ENCODE data around the gene ZNF592. TPM values are rescaled to one million over a fixed set of nuclear protein-coding genes. Genes with fewer than 3 reads are reported as not detected.
A peak's percentile ranks its signal among the peaks of the same experiment; 100 is the strongest.
"Not testable (repeated sequence)": the region's sequence is repeated elsewhere in the genome, so short reads cannot be mapped to it uniquely, and the experiment has no call there.

Gene ZNF592
- 4.9 and 8.7 TPM in 2 replicates for total RNA-seq

GRCh38 chr15:84748274-84749110, at the start of gene ZNF592:
Gene ZNF592, plus strand, starts transcription at chr15:84748592. Its CDS starts 34,084 bp downstream, at chr15:84782676.
- peak; percentile 84 for DNase-seq

- no peak for DNase-seq
These were observed 48.7 kb upstream of the ZNF592 start for GRCh38 chr15:84699538-84700191.

GRCh38 chr15:84702961-84703482, 45.4 kb upstream of the ZNF592 start:
- DNase-seq, result peak; percentile 78

- DNase-seq, result no peak
These were observed 44.6 kb upstream of the ZNF592 start for GRCh38 chr15:84703808-84704207.

GRCh38 chr15:84714372-84714771, 34.0 kb upstream of the ZNF592 start:
- no peak for DNase-seq

- no peak for DNase-seq
These were observed 33.6 kb upstream of the ZNF592 start for GRCh38 chr15:84714821-84715220.

- DNase-seq, result peak; percentile 51
These were observed 32.9 kb upstream of the ZNF592 start for GRCh38 chr15:84715441-84716035.

GRCh38 chr15:84716036-84716732, 32.2 kb upstream of the ZNF592 start, which contains the start of gene SEC11A:
Gene SEC11A, minus strand, starts transcription at chr15:84716139. Its CDS starts 64 bp downstream, at chr15:84716075.
- DNase-seq, result peak; percentile 96

- no peak for DNase-seq
These were observed 27.0 kb upstream of the ZNF592 start for GRCh38 chr15:84721371-84721770.

- DNase-seq, result no peak
These were observed 25.8 kb upstream of the ZNF592 start for GRCh38 chr15:84722628-84723027.

GRCh38 chr15:84725001-84725491, 23.3 kb upstream of the ZNF592 start:
- peak; percentile 55 for DNase-seq

- no peak for DNase-seq
These were observed 21.0 kb upstream of the ZNF592 start for GRCh38 chr15:84727429-84727828.

- DNase-seq, result no peak
These were observed 16.6 kb upstream of the ZNF592 start for GRCh38 chr15:84731774-84732173.

GRCh38 chr15:84734794-84735479, 13.5 kb upstream of the ZNF592 start:
- no peak for DNase-seq

GRCh38 chr15:84735480-84736061, 12.8 kb upstream of the ZNF592 start:
- DNase-seq, result not testable (repeated sequence)

- DNase-seq, result no peak
These were observed 12.0 kb upstream of the ZNF592 start for GRCh38 chr15:84736375-84736774.

- no peak for DNase-seq
These were observed 11.4 kb upstream of the ZNF592 start for GRCh38 chr15:84737005-84737404.

GRCh38 chr15:84740691-84741090, 7.7 kb upstream of the ZNF592 start:
- DNase-seq, result no peak

GRCh38 chr15:84741121-84741520, 7.3 kb upstream of the ZNF592 start:
- DNase-seq, result no peak

GRCh38 chr15:84747416-84748273, 747 bp upstream of the ZNF592 start:
- DNase-seq, result peak; percentile 76
